ENCODE results near the gene C4B. TPM values are rescaled to one million over a fixed set of nuclear protein-coding genes. Genes with fewer than 3 reads are reported as not detected.
"Not testable (repeated sequence)": the region's sequence is repeated elsewhere in the genome, so short reads cannot be mapped to it uniquely, and the experiment has no call there.

Gene C4B
- total RNA-seq, 1 donor from 2014 or later = 10.3 TPM

DNA sequence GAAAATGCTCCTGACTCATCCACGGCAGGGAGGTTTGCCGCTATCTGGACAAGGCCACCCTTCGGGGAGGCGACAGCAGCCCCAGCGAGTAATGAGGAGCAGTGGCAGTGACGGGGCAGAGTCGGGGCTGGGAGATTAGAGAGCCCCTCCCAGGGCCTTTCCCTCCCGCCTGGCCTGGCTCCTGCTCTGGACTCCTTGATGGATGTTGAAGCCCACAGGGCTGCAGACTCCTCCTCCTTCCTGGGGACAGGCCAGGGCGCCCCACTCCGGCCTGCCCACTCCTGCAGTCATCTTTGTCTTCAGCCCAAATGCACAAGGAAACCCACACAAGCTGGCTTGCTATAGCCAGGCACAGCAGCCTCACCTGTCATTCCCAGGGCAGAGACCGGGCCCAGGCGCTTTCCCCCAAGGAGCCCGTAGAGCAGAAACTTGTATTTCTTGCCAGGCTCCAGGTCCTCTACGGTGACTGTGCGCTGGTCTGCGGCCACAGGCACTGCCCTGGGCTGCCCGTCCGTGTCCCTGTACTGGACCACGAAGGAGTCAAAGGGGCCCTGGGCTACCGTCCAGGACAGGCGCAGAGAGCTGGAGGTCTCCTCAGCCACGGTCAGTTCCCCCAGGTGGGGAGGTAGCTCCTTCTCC, 31.3 kb downstream of the C4B start:
- no peak overlapping the region for H3K4me3 Mint-ChIP-seq (ENCODE audit: unreplicated experiment)
- H3K9me3 Mint-ChIP-seq (ENCODE audit: low read depth) = no peaks in the 10 kb centered on the region
- peaks cover 17% of the 10 kb centered on the region for H3K4me1 Mint-ChIP-seq (ENCODE audit: low read depth)
- TF ChIP-seq, protein P1, sequence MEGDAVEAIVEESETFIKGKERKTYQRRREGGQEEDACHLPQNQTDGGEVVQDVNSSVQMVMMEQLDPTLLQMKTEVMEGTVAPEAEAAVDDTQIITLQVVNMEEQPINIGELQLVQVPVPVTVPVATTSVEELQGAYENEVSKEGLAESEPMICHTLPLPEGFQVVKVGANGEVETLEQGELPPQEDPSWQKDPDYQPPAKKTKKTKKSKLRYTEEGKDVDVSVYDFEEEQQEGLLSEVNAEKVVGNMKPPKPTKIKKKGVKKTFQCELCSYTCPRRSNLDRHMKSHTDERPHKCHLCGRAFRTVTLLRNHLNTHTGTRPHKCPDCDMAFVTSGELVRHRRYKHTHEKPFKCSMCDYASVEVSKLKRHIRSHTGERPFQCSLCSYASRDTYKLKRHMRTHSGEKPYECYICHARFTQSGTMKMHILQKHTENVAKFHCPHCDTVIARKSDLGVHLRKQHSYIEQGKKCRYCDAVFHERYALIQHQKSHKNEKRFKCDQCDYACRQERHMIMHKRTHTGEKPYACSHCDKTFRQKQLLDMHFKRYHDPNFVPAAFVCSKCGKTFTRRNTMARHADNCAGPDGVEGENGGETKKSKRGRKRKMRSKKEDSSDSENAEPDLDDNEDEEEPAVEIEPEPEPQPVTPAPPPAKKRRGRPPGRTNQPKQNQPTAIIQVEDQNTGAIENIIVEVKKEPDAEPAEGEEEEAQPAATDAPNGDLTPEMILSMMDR (IDR thresholded peaks at IDR 0.05) = no peak
- no peaks in the 10 kb centered on the region for H3K36me3 Mint-ChIP-seq (ENCODE audit: low read depth)
- DNase-seq (ENCODE audit: low spot score) = peak; percentile 87
- H3K27ac Mint-ChIP-seq (ENCODE audit: unreplicated experiment) = no peak overlapping the region
- H3K27me3 Mint-ChIP-seq (ENCODE audit: low read depth) = peaks cover 5% of the 10 kb centered on the region

- no peak overlapping the region for H3K4me3 Mint-ChIP-seq (ENCODE audit: unreplicated experiment)
- H3K9me3 Mint-ChIP-seq (ENCODE audit: low read depth) = no peaks in the 10 kb centered on the region
- H3K36me3 Mint-ChIP-seq (ENCODE audit: low read depth) = no peaks in the 10 kb centered on the region
- peaks cover 17% of the 10 kb centered on the region for H3K4me1 Mint-ChIP-seq (ENCODE audit: low read depth)
- TF ChIP-seq, protein P1 (IDR thresholded peaks at IDR 0.05) = peak; percentile 52
- DNase-seq (ENCODE audit: low spot score) = peak; percentile 88
- peak overlapping the region; percentile 36 for H3K27ac Mint-ChIP-seq (ENCODE audit: unreplicated experiment)
- peaks cover 9% of the 10 kb centered on the region for H3K27me3 Mint-ChIP-seq (ENCODE audit: low read depth)
These were observed 32.0 kb downstream of the C4B start for GRCh38 chr6:32046450-32047083.

- TF ChIP-seq, protein P1 (IDR thresholded peaks at IDR 0.05) = peak; percentile 15
- peaks cover 17% of the 10 kb centered on the region for H3K4me1 Mint-ChIP-seq (ENCODE audit: low read depth)
- no peaks in the 10 kb centered on the region for H3K36me3 Mint-ChIP-seq (ENCODE audit: low read depth)
- peaks cover 9% of the 10 kb centered on the region for H3K27me3 Mint-ChIP-seq (ENCODE audit: low read depth)
- H3K4me3 Mint-ChIP-seq (ENCODE audit: unreplicated experiment) = no peak overlapping the region
- no peaks in the 10 kb centered on the region for H3K9me3 Mint-ChIP-seq (ENCODE audit: low read depth)
- H3K27ac Mint-ChIP-seq (ENCODE audit: unreplicated experiment) = peak overlapping the region; percentile 36
- DNase-seq (ENCODE audit: low spot score) = no peak
These were observed 32.5 kb downstream of the C4B start for GRCh38 chr6:32047084-32047478.

- TF ChIP-seq, protein P1 (IDR thresholded peaks at IDR 0.05) = no peak
- peaks cover 9% of the 10 kb centered on the region for H3K27me3 Mint-ChIP-seq (ENCODE audit: low read depth)
- no peaks in the 10 kb centered on the region for H3K36me3 Mint-ChIP-seq (ENCODE audit: low read depth)
- H3K27ac Mint-ChIP-seq (ENCODE audit: unreplicated experiment) = peak overlapping the region; percentile 36
- peaks cover 17% of the 10 kb centered on the region for H3K4me1 Mint-ChIP-seq (ENCODE audit: low read depth)
- H3K9me3 Mint-ChIP-seq (ENCODE audit: low read depth) = no peaks in the 10 kb centered on the region
- H3K4me3 Mint-ChIP-seq (ENCODE audit: unreplicated experiment) = no peak overlapping the region
- no peak for DNase-seq (ENCODE audit: low spot score)
These were observed 32.9 kb downstream of the C4B start for GRCh38 chr6:32047539-32047854.

DNA sequence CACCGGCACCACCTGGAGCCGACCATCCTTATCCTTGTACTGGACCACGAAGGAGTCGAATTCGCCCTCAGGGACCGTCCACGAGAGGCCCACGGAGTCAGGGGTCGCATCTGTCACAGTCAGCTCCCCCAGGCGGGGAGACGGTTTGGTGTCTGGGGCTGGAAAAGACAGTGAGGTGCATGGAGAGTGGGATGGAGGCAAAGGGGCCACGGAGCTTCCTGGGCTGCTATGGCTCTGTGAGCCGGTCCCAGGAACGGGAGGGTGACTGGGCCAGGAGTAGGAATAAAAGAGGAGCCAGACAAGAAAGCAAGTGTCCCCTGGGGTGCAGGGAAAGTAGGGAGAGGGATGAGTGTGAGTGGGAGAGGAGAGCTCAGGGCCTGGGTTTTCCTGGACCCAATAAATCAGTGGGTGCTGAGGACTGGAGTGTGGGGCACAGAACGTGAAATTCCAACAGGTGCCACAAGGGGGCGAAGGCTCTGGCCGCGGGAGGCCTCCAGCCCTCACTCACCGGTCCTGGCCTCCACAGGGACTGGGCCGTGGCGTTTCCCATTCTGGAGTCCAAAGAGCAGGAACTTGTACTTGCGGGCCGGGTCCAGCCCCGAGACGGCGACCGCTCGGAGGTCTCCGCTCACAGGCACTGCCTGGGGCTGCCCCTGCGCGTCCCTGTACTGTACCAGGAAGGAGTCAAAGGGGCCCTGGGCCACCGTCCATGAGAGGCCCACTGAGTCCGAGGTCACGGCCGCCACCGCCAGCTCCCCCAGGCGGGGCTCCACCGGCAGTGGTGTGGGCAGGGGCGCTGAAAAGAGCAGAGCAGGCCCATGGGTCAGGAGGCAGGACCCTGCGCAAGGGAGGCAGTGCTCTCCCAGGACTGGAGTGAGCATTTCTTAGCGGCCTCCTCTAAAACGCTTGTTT, 33.5 kb downstream of the C4B start:
- no peaks in the 10 kb centered on the region for H3K9me3 Mint-ChIP-seq (ENCODE audit: low read depth)
- no peak overlapping the region for H3K27ac Mint-ChIP-seq (ENCODE audit: unreplicated experiment)
- peaks cover 9% of the 10 kb centered on the region for H3K27me3 Mint-ChIP-seq (ENCODE audit: low read depth)
- TF ChIP-seq, protein P1 (IDR thresholded peaks at IDR 0.05) = peak; percentile 89
- H3K4me1 Mint-ChIP-seq (ENCODE audit: low read depth) = peaks cover 17% of the 10 kb centered on the region
- no peak for DNase-seq (ENCODE audit: low spot score)
- no peak overlapping the region for H3K4me3 Mint-ChIP-seq (ENCODE audit: unreplicated experiment)
- no peaks in the 10 kb centered on the region for H3K36me3 Mint-ChIP-seq (ENCODE audit: low read depth)

- not testable (repeated sequence) for H3K4me3 Mint-ChIP-seq (ENCODE audit: unreplicated experiment); DNase-seq (ENCODE audit: low spot score); H3K36me3 Mint-ChIP-seq (ENCODE audit: low read depth); H3K27ac Mint-ChIP-seq (ENCODE audit: unreplicated experiment); H3K9me3 Mint-ChIP-seq (ENCODE audit: low read depth)
- Mint-ChIP-seq H3K4me1 (ENCODE audit: low read depth) (peaks cover 17% of the 10 kb centered on the region), H3K27me3 (ENCODE audit: low read depth) (peaks cover 12% of the 10 kb centered on the region)
These were observed 34.6 kb downstream of the C4B start for GRCh38 chr6:32049149-32049548.

GRCh38 chr6:32049736-32050135, 35.1 kb downstream of the C4B start:
- H3K9me3 Mint-ChIP-seq (ENCODE audit: low read depth); H3K36me3 Mint-ChIP-seq (ENCODE audit: low read depth); H3K27ac Mint-ChIP-seq (ENCODE audit: unreplicated experiment); DNase-seq (ENCODE audit: low spot score); H3K4me3 Mint-ChIP-seq (ENCODE audit: unreplicated experiment): not testable (repeated sequence)
- peaks cover 18% of the 10 kb centered on the region for H3K27me3 Mint-ChIP-seq (ENCODE audit: low read depth)
- peaks cover 17% of the 10 kb centered on the region for H3K4me1 Mint-ChIP-seq (ENCODE audit: low read depth)

Measured in chondrocyte (in vitro differentiated cells).